Tibial artery (tissue), 4 donors: Measurements from ENCODE around the gene KLK15.
"Not testable (repeated sequence)": the region's sequence is repeated elsewhere in the genome, so short reads cannot be mapped to it uniquely, and the experiment has no call there.

Experiments used
- DNase-seq, 2 donors: peaks; one replicate each; pipeline ENCODE4 v3.0.0-alpha.2; 2019
- H3K27ac ChIP-seq, 2 donors: fragments of 200-600 bp; sonication (generic) in 1 of 2; 1 replicate in 1 of 2; 2 replicates in 1 of 2; pipeline ENCODE4 v1.5.1; 2018 to 2019; ENCODE audit warnings: mild to moderate bottlenecking in 1 of 2
- H3K27me3 ChIP-seq, 2 donors: fragments of 200-600 bp; sonication (generic) in 1 of 2; one replicate each; pipeline versions ENCODE4 v1.5.1 to v1.6.0; 2016 to 2019
- H3K36me3 ChIP-seq, 3 donors: fragments of 200-600 bp; sonication (generic) in 2 of 3; one replicate each; pipeline ENCODE4 v1.5.1; 2016 to 2019; ENCODE audit warnings: mild to moderate bottlenecking in 2 of 3
- H3K4me1 ChIP-seq, 4 donors: fragments of 200-600 bp; sonication (generic) in 2 of 4; 1 replicate in 3 of 4; 2 replicates in 1 of 4; pipeline ENCODE4 v1.5.1; 2016 to 2019
- H3K4me3 ChIP-seq, 2 donors: fragments of 200-600 bp; sonication (generic) in 1 of 2; 1 replicate in 1 of 2; 2 replicates in 1 of 2; pipeline ENCODE4 v1.5.1; 2018 to 2019; ENCODE audit warnings: mild to moderate bottlenecking in 2 of 2
- H3K9me3 ChIP-seq, 3 donors: fragments of 200-600 bp; sonication (generic) in 1 of 3; one replicate each; pipeline ENCODE4 v1.5.1; 2016 to 2019
- CTCF ChIP-seq, 2 experiments: fragments of 200-600 bp in 1 of 2; fragments of 450-650 bp in 1 of 2; IDR thresholded peaks; one replicate each; pipeline ENCODE4 v1.5.1; 2017 to 2019; ENCODE audit warnings: antibody characterized with exemption in 2 of 2, mild to moderate bottlenecking in 1 of 2, moderate library complexity in 1 of 2
- intact Hi-C: fragments of 100-400 bp; cut with DNase I; formaldehyde crosslinking; loops from one replicate; pipeline ENCODE4 v1.15.0; 2023; ENCODE audit warnings: low total_unique reads

The KLK15 gene

GRCh38 chr19:50815439-50815838 lies 17.9 kb downstream of the KLK15 start:
- no peak for DNase-seq
- Histone ChIP-seq H3K4me1 (peaks cover 0 to 7% (median 2%) of the 10 kb centered on the region in 4 donors), H3K9me3 (no peaks in the 10 kb centered on the region), H3K36me3 (no peaks in the 10 kb centered on the region), H3K27me3 (peaks cover 0 to 48% of the 10 kb centered on the region in 2 donors), H3K27ac (no peak overlapping the region), H3K4me3 (no peak overlapping the region)
- intact Hi-C loops, result no loop called here
- no peak for TF ChIP-seq CTCF (IDR thresholded peaks at IDR 0.05)

GRCh38 chr19:50814883-50815282 lies 18.5 kb downstream of the KLK15 start:
- Histone ChIP-seq H3K9me3 (no peaks in the 10 kb centered on the region), H3K36me3 (no peaks in the 10 kb centered on the region), H3K27ac (no peak overlapping the region), H3K4me3 (no peak overlapping the region), H3K4me1 (peaks cover 0 to 7% (median 2%) of the 10 kb centered on the region in 4 donors), H3K27me3 (peaks cover 0 to 46% of the 10 kb centered on the region in 2 donors)
- intact Hi-C loops, result no loop called here
- no peak for TF ChIP-seq CTCF (IDR thresholded peaks at IDR 0.05)
- no peak for DNase-seq

DNA sequence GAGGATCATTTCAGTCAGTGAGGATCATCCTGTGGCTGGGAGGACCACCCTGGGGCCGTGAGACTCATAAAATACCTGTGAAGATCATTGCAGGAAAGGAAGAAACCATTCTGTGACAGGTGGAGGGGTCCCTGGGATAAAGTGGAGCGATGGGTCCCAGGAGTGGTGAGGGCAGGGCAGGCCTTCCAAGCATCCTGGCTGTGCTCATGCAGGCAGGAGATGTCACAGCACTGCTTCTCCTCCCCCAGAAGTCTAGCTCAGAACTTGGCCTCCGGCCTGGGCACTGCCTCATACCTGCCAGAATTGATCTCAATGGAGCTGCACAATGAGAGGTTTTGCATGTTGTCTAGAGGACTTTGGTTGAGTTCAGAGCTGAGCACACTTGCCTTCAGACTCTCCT lies 20.9 kb downstream of the KLK15 start:
- TF ChIP-seq CTCF (IDR thresholded peaks at IDR 0.05), result no peak
- peaks cover 0 to 22% of the 10 kb centered on the region in 2 donors for H3K27me3 ChIP-seq
- H3K4me1 ChIP-seq, result no peaks in the 10 kb centered on the region
- no peak overlapping the region for H3K27ac ChIP-seq
- no peaks in the 10 kb centered on the region for H3K36me3 ChIP-seq
- DNase-seq, result no peak
- H3K9me3 ChIP-seq, result no peaks in the 10 kb centered on the region
- intact Hi-C loops, result no loop called here
- no peak overlapping the region for H3K4me3 ChIP-seq

DNA sequence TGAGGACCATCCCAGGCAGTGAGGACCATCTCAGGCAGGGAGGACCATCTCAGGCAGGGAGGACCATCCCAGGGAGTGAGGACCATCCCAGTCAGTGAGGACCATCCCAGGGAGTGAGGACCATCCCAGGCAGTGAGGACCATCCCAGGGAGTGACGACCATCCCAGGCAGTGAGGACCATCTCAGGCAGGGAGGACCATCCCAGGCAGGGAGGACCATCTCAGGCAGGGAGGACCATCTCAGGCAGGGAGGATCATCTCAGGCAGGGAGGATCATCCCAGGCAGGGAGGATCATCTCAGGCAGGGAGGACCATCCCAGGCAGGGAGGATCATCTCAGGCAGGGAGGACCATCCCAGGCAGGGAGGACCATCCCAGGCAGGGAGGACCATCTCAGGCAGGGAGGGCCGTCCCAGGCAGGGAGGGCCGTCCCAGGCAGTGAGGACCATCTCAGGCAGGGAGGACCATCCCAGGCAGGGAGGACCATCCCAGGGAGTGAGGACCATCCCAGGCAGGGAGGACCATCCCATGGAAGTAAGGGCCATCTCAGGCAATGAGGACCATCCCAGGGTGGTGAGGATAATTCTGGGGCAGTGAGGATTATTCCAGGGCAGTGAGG lies 21.6 kb downstream of the KLK15 start:
- H3K27ac ChIP-seq, H3K4me1 ChIP-seq, intact Hi-C loops, DNase-seq, H3K36me3 ChIP-seq, H3K9me3 ChIP-seq, H3K4me3 ChIP-seq: not testable (repeated sequence)
- peaks cover 0 to 15% of the 10 kb centered on the region in 2 donors for H3K27me3 ChIP-seq

DNA sequence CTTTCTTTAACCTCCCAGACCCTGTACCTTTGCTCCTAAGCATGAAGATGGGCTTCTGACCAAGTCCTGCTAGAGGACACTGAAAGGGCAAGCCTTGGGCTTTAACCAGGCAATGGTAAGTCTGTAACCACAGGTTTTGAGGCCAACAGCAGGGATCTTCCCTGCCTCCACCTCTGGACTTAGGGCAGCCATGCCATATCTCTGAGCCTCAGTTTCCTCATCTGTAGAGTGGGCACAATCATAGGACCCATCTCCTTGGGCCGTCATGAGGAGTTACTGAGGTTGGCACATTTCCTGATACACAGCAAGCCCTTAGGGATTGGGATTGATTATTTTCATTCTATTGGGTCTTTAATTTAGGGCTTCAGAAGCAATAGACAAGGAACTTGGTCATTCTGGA lies 24.5 kb downstream of the KLK15 start:
- intact Hi-C loops, result no loop called here
- H3K4me3 ChIP-seq, result no peak overlapping the region
- H3K36me3 ChIP-seq, result no peaks in the 10 kb centered on the region
- peaks cover 0 to 7% (median 3%) of the 10 kb centered on the region in 4 donors for H3K4me1 ChIP-seq
- no peak for TF ChIP-seq CTCF (IDR thresholded peaks at IDR 0.05)
- no peak for DNase-seq
- H3K9me3 ChIP-seq, result no peaks in the 10 kb centered on the region
- H3K27ac ChIP-seq, result no peak overlapping the region
- H3K27me3 ChIP-seq, result no peaks in the 10 kb centered on the region

DNA sequence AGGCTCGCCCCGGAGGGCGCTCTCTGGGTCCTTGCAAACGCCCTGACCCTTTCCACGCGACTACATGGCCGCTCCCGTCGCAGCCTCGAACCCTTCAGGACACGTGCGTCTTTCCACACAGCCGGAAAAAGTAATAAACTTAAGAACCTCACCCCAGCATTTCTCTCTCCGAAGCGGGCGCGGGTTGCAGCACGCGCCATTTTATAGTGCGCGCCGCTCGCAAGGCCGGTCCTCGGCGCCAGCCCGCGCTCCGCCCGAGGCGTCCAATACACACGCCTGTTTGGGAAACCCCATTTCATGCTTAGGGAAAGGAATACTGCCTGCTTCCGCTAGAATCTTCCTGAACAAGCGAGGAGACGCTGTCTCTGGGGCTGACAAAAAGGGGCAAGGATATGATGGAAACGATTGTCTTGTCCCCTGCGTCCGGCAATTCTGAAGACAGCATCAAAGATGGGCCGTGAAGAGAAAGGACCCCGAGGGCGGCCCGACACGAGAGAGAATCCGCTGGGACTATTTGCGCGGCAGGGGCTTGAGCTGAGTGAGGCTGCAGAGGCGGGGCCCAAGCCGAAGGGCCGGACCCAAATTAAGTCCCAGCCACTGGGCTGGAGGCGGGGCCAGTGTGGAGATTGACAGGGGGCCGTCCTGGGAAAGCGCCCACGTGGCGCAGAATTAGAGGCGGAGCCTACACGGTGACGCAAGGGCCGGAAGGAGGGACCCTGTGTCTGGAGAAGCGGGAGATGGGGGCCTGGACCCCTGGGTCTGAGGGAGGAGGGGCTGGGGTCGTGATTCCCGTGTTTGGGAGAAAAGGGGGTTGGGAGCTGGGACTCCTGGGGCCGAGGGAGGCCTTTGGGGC lies 28.7 kb downstream of the KLK15 start:
- no peaks in the 10 kb centered on the region for H3K9me3 ChIP-seq
- peaks cover 5 to 24% (median 12%) of the 10 kb centered on the region in 3 donors for H3K36me3 ChIP-seq
- no peaks in the 10 kb centered on the region for H3K27me3 ChIP-seq
- H3K27ac ChIP-seq, result peak overlapping the region; percentile 90 to 91
- intact Hi-C loops, result no loop called here
- no peak for TF ChIP-seq CTCF (IDR thresholded peaks at IDR 0.05)
- peak; percentile 99 for DNase-seq
- peak overlapping the region; percentile 76 to 90 for H3K4me3 ChIP-seq
- peaks cover 0 to 24% (median 20%) of the 10 kb centered on the region in 4 donors for H3K4me1 ChIP-seq
